SK-N-MC (cell line): ENCODE data around the gene ARHGAP24.

Source experiments
- EZH2 ChIP-seq: fragments of 200-600 bp; sonication (generic); IDR thresholded peaks from one replicate; pipeline ENCODE4 v1.6.1; 2017; ENCODE audit warnings: antibody characterized with exemption
- POLR2AphosphoS5 ChIP-seq: IDR thresholded peaks from 2 replicates; pipeline ENCODE4 v1.6.1; 2012; ENCODE audit warnings: mild to moderate bottlenecking, low read depth, low read length, borderline replicate concordance

- TF ChIP-seq EZH2 (no peak), POLR2AphosphoS5 (no peak)
These were observed 198.6 kb downstream of the ARHGAP24 start for GRCh38 chr4:85673540-85673939.
